SK-N-SH (cell line): ENCODE results near the gene IL4. TPM values are rescaled to one million over a fixed set of nuclear protein-coding genes. Genes with fewer than 3 reads are reported as not detected.

Experiments
- CTCF ChIA-PET: fragments of 300-600, 350-600 bp; formaldehyde crosslinking; extraction: SDS; loops from one replicate; lab custom pipeline; 2021; lab: Yijun Ruan, JAX
- POLR2A ChIA-PET: fragments of 350-600 bp; sonication (Branson Sonifier 250); formaldehyde crosslinking; extraction: SDS; loops from one replicate; lab custom pipeline; 2020; ENCODE audit warnings: antibody characterized with exemption, inconsistent platforms; lab: Yijun Ruan, JAX
- DNase-seq: peaks from one replicate; pipeline ENCODE4 v3.0.0; 2012
- H2AFZ ChIP-seq: fragments of 200-600 bp; sonication (generic); 2 replicates; pipeline ENCODE4 v1.8.1; 2016; ENCODE audit warnings: antibody characterized with exemption, mild to moderate bottlenecking, low read depth
- H3F3A ChIP-seq: fragments of 200-600 bp; sonication (generic); replicated peaks from 2 replicates; pipeline ENCODE3; 2016; ENCODE audit warnings: antibody characterized with exemption, mild to moderate bottlenecking; ENCODE audit not compliant: insufficient read depth
- H3K27ac ChIP-seq, 2 experiments: fragments of 200-500 bp in 1 of 2; fragments of 200-600 bp in 1 of 2; sonication (Bioruptor generic) in 1 of 2; sonication (generic), shearing (Covaris generic) in 1 of 2; 2 replicates each; pipeline versions ENCODE4 v1.5.1 to v1.6.1; 2014 to 2016; ENCODE audit warnings: low read depth in 2 of 2, inconsistent platforms in 1 of 2, low read length in 1 of 2, mild to moderate bottlenecking in 1 of 2, mixed read lengths in 1 of 2
- H3K27me3 ChIP-seq: fragments of 200-600 bp; sonication (generic), shearing (Covaris generic); 2 replicates; pipeline ENCODE4 v1.6.1; 2016; ENCODE audit warnings: mixed run types; ENCODE audit not compliant: insufficient read depth
- H3K36me3 ChIP-seq, 2 experiments: fragments of 200-500 bp in 1 of 2; fragments of 200-600 bp in 1 of 2; sonication (Bioruptor generic) in 1 of 2; sonication (generic) in 1 of 2; replicated peaks in 1 of 2; 2 replicates each; pipeline versions ENCODE3 to v1.5.1; 2014 to 2016; ENCODE audit warnings: low read length in 1 of 2, mild to moderate bottlenecking in 1 of 2; ENCODE audit not compliant: insufficient read depth in 2 of 2, control insufficient read depth in 1 of 2
- H3K4me1 ChIP-seq, 2 experiments: fragments of 200-500 bp in 1 of 2; fragments of 200-600 bp in 1 of 2; sonication (Bioruptor generic) in 1 of 2; sonication (generic), shearing (Covaris generic) in 1 of 2; 2 replicates each; pipeline versions ENCODE4 v1.5.1 to v1.6.1; 2014 to 2016; ENCODE audit warnings: low read depth in 1 of 2, low read length in 1 of 2, mixed run types in 1 of 2; ENCODE audit not compliant: insufficient read depth in 2 of 2, control insufficient read depth in 1 of 2
- H3K4me2 ChIP-seq: fragments of 200-600 bp; sonication (generic), shearing (Covaris generic); 2 replicates; pipeline ENCODE4 v1.6.1; 2017; ENCODE audit warnings: mixed run types
- H3K4me3 ChIP-seq, 2 experiments: fragments of 200-500 bp in 1 of 2; fragments of 200-600 bp in 1 of 2; sonication (Bioruptor generic) in 1 of 2; sonication (generic), shearing (Covaris generic) in 1 of 2; 2 replicates each; pipeline versions ENCODE4 v1.5.1 to v1.8.1; 2014 to 2016; ENCODE audit warnings: low read depth in 2 of 2, inconsistent platforms in 1 of 2, low read length in 1 of 2, mild to moderate bottlenecking in 1 of 2, mixed read lengths in 1 of 2, moderate library complexity in 1 of 2
- H3K79me2 ChIP-seq: fragments of 200-600 bp; sonication (generic); 2 replicates; pipeline ENCODE4 v1.8.1; 2017; ENCODE audit warnings: mild to moderate bottlenecking; ENCODE audit not compliant: insufficient read depth
- H3K9ac ChIP-seq: fragments of 200-600 bp; sonication (generic); 2 replicates; pipeline ENCODE4 v1.6.1; 2017; ENCODE audit warnings: mixed run types
- H3K9me2 ChIP-seq: fragments of 200-600 bp; sonication (generic); 2 replicates; pipeline ENCODE4 v1.6.1; 2017; ENCODE audit warnings: mixed run types
- H3K9me3 ChIP-seq: fragments of 200-600 bp; sonication (generic); 2 replicates; pipeline ENCODE4 v1.6.1; 2017; ENCODE audit warnings: mixed run types, mild to moderate bottlenecking, moderate library complexity
- H4K20me1 ChIP-seq: fragments of 200-600 bp; sonication (generic); 2 replicates; pipeline ENCODE4 v1.6.1; 2017; ENCODE audit warnings: mild to moderate bottlenecking, mixed run types; ENCODE audit not compliant: insufficient read depth
- EZH2phosphoT487 ChIP-seq: fragments of 200-600 bp; sonication (generic); IDR thresholded peaks from 2 replicates; pipeline ENCODE4 v1.6.1; 2017; ENCODE audit warnings: low read depth, mixed run types, mild to moderate bottlenecking, antibody characterized with exemption, moderate library complexity, borderline replicate concordance
- RFX5 ChIP-seq: IDR thresholded peaks from 2 replicates; pipeline ENCODE4 v1.6.1; 2012; ENCODE audit warnings: mild to moderate bottlenecking, improper control_type of control experiment, low read length
- WGBS: methylation state at CpG from one replicate; pipeline ENCODE4 v1.1.6; 2017; ENCODE audit warnings: low lambda C conversion rate; 5-methylcytosine and 5-hydroxymethylcytosine counted together
- polyA plus RNA-seq, 3 experiments: library from polyadenylated mRNA; depleted of rRNA; stranded (reverse); fragments of >200 nt; gene quantifications; 2 replicates each; pipeline ENCODE4 v1.2.3, GENCODE V29; 2012
- TF ChIP-seq, protein P1 (sequence below): IDR thresholded peaks from 2 replicates; pipeline ENCODE4 v1.4.0; 2012; ENCODE audit warnings: low read depth
- TF ChIP-seq, protein P2 (sequence below): IDR thresholded peaks from 2 replicates; pipeline ENCODE4 v1.6.1; 2012; ENCODE audit warnings: mild to moderate bottlenecking, low read depth, low read length, moderate library complexity
- TF ChIP-seq, protein P3 (sequence below): fragments of 150-350 bp; IDR thresholded peaks from 2 replicates; pipeline ENCODE4 v1.6.1; 2016; ENCODE audit warnings: mild to moderate bottlenecking, low read depth, low read length
- TF ChIP-seq, protein P4 (sequence below): IDR thresholded peaks from 2 replicates; pipeline ENCODE4; 2012

Gene IL4
- polyA plus RNA-seq, 1 of the 3 experiments (the other 2 are of a cell fraction) = not detected

DNA sequence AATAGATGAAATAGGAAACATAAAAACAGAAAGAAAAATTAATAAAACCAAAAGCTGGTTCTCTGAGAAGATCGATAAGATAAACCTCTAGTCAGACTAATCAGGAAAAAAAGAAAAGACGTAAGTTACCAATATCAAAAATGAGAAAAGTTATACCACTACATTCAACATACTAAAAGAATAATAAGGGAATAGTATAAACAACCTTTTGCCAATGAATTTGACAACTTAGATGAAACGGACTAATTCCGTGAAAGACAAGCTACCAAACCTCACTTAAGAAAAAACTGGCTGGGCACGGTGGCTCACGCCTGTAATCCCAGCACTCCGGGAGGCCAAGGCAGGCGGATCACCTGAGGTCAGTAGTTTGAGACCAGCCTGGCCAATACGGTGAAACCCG is 56.1 kb downstream of the IL4 start:
- H3K4me1 ChIP-seq = no peaks in the 10 kb centered on the region
- peaks cover 3% of the 10 kb centered on the region for H3F3A ChIP-seq
- ChIA-PET CTCF (no interaction called here), POLR2A (no interaction called here)
- H3K4me3 ChIP-seq = no peak overlapping the region
- H2AFZ ChIP-seq = no peak overlapping the region
- no peak overlapping the region for H3K27ac ChIP-seq
- no peaks in the 10 kb centered on the region for H3K9me3 ChIP-seq
- no peak overlapping the region for H3K4me2 ChIP-seq
- H4K20me1 ChIP-seq = no peaks in the 10 kb centered on the region; the same call in 1 of the 2 replicates
- no peaks in the 10 kb centered on the region for H3K9me2 ChIP-seq
- H3K36me3 ChIP-seq = peaks cover 27 to 31% of the 10 kb centered on the region in 2 experiments
- no peaks in the 10 kb centered on the region for H3K27me3 ChIP-seq
- DNase-seq = no peak
- TF ChIP-seq, protein P1, sequence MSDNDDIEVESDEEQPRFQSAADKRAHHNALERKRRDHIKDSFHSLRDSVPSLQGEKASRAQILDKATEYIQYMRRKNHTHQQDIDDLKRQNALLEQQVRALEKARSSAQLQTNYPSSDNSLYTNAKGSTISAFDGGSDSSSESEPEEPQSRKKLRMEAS = no peak
- TF ChIP-seq, protein P2, sequence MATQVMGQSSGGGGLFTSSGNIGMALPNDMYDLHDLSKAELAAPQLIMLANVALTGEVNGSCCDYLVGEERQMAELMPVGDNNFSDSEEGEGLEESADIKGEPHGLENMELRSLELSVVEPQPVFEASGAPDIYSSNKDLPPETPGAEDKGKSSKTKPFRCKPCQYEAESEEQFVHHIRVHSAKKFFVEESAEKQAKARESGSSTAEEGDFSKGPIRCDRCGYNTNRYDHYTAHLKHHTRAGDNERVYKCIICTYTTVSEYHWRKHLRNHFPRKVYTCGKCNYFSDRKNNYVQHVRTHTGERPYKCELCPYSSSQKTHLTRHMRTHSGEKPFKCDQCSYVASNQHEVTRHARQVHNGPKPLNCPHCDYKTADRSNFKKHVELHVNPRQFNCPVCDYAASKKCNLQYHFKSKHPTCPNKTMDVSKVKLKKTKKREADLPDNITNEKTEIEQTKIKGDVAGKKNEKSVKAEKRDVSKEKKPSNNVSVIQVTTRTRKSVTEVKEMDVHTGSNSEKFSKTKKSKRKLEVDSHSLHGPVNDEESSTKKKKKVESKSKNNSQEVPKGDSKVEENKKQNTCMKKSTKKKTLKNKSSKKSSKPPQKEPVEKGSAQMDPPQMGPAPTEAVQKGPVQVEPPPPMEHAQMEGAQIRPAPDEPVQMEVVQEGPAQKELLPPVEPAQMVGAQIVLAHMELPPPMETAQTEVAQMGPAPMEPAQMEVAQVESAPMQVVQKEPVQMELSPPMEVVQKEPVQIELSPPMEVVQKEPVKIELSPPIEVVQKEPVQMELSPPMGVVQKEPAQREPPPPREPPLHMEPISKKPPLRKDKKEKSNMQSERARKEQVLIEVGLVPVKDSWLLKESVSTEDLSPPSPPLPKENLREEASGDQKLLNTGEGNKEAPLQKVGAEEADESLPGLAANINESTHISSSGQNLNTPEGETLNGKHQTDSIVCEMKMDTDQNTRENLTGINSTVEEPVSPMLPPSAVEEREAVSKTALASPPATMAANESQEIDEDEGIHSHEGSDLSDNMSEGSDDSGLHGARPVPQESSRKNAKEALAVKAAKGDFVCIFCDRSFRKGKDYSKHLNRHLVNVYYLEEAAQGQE = no peak
- TF ChIP-seq EZH2phosphoT487 (no peak), RFX5 (no peak)
- TF ChIP-seq, protein P3, sequence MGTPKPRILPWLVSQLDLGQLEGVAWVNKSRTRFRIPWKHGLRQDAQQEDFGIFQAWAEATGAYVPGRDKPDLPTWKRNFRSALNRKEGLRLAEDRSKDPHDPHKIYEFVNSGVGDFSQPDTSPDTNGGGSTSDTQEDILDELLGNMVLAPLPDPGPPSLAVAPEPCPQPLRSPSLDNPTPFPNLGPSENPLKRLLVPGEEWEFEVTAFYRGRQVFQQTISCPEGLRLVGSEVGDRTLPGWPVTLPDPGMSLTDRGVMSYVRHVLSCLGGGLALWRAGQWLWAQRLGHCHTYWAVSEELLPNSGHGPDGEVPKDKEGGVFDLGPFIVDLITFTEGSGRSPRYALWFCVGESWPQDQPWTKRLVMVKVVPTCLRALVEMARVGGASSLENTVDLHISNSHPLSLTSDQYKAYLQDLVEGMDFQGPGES = no peak
- TF ChIP-seq, protein P4, sequence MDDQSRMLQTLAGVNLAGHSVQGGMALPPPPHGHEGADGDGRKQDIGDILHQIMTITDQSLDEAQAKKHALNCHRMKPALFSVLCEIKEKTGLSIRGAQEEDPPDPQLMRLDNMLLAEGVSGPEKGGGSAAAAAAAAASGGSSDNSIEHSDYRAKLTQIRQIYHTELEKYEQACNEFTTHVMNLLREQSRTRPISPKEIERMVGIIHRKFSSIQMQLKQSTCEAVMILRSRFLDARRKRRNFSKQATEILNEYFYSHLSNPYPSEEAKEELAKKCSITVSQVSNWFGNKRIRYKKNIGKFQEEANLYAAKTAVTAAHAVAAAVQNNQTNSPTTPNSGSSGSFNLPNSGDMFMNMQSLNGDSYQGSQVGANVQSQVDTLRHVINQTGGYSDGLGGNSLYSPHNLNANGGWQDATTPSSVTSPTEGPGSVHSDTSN = no peak
- H3K79me2 ChIP-seq = peaks cover 41% of the 10 kb centered on the region
- 97% methylated on average over 10 of the region's 10 CpGs for WGBS
- no peak overlapping the region for H3K9ac ChIP-seq

Other genes with a start within 250 kb of the IL4 start
- gene IRF1, start 183.2 kb upstream of the IL4 start, polyA plus RNA-seq (2012; rRNA removed) = 13.8 and 15.2 TPM in 2 replicates
- gene IL5, start 130.5 kb upstream of the IL4 start, polyA plus RNA-seq (2012; rRNA removed) = not detected in 2 replicates
- gene RAD50, start 117.0 kb upstream of the IL4 start, polyA plus RNA-seq (2012; rRNA removed) = 20.0 and 25.7 TPM in 2 replicates
- 0.05 and 0.08 TPM in 2 replicates for gene IL13, start 15.8 kb upstream of the IL4 start, polyA plus RNA-seq (2012; rRNA removed)
- gene KIF3A, start 63.6 kb downstream of the IL4 start, polyA plus RNA-seq (2012; rRNA removed) = 5.1 and 5.2 TPM in 2 replicates
- gene CCNI2, start 73.4 kb downstream of the IL4 start, polyA plus RNA-seq (2012; rRNA removed) = 0.05 and 0.34 TPM in 2 replicates
- gene SEPTIN8, start 103.2 kb downstream of the IL4 start, polyA plus RNA-seq (2012; rRNA removed) = 54.9 and 57.6 TPM in 2 replicates
- 0.23 and 0.30 TPM in 2 replicates for gene SOWAHA, start 139.3 kb downstream of the IL4 start, polyA plus RNA-seq (2012; rRNA removed)
- 3.8 and 4.8 TPM in 2 replicates for gene SHROOM1, start 156.7 kb downstream of the IL4 start, polyA plus RNA-seq (2012; rRNA removed)
- gene GDF9, start 192.5 kb downstream of the IL4 start, polyA plus RNA-seq (2012; rRNA removed) = 0.82 and 1.2 TPM in 2 replicates
- gene UQCRQ, start 192.7 kb downstream of the IL4 start, polyA plus RNA-seq (2012; rRNA removed) = 510 and 694 TPM in 2 replicates
- gene LEAP2, start 199.7 kb downstream of the IL4 start, polyA plus RNA-seq (2012; rRNA removed) = 0.63 and 0.64 TPM in 2 replicates